GM21381 (cell line): Measurements from ENCODE around the gene UBC.
"Not testable (repeated sequence)": the region's sequence is repeated elsewhere in the genome, so short reads cannot be mapped to it uniquely, and the experiment has no call there.

ENCODE experiments used
- ATAC-seq: cut with Tn5 transposase; IDR thresholded peaks from one replicate; pipeline ENCODE4 v1.9.1; 2021; ENCODE audit warnings: mild to moderate bottlenecking, moderate library complexity; ENCODE audit not compliant: unreplicated experiment

The UBC gene

GRCh38 chr12:124931528-124931927 lies 17.1 kb upstream of the UBC start:
- not testable (repeated sequence) for ATAC-seq

GRCh38 chr12:124930586-124930985 lies 16.1 kb upstream of the UBC start:
- no peak for ATAC-seq

GRCh38 chr12:124929649-124930419 lies 15.4 kb upstream of the UBC start:
- no peak for ATAC-seq

GRCh38 chr12:124928912-124929530 lies 14.6 kb upstream of the UBC start:
- ATAC-seq, result no peak

GRCh38 chr12:124928095-124928911 lies 13.9 kb upstream of the UBC start:
- ATAC-seq, result peak; percentile 34

- peak; percentile 73 for ATAC-seq
These were observed 13.0 kb upstream of the UBC start for GRCh38 chr12:124927201-124928094.

GRCh38 chr12:124925782-124926181 lies 11.3 kb upstream of the UBC start:
- ATAC-seq, result not testable (repeated sequence)

GRCh38 chr12:124925117-124925516 lies 10.7 kb upstream of the UBC start:
- ATAC-seq, result no peak

GRCh38 chr12:124923905-124924734 lies 9.7 kb upstream of the UBC start:
- no peak for ATAC-seq

- ATAC-seq, result peak; percentile 38
These were observed 7.0 kb upstream of the UBC start for GRCh38 chr12:124921200-124922031.

GRCh38 chr12:124920353-124920935 lies 6.0 kb upstream of the UBC start:
- ATAC-seq, result no peak

- ATAC-seq, result no peak
These were observed 5.3 kb upstream of the UBC start for GRCh38 chr12:124919521-124920352.

- ATAC-seq, result not testable (repeated sequence)
These were observed 4.2 kb upstream of the UBC start for GRCh38 chr12:124918622-124918988.

- ATAC-seq, result no peak
These were observed 3.6 kb upstream of the UBC start for GRCh38 chr12:124917841-124918621.

- ATAC-seq, result peak; percentile 51
These were observed 2.8 kb upstream of the UBC start for GRCh38 chr12:124917135-124917840.
